ENCODE measurements around the gene NUP50.

Gene NUP50

GRCh38 chr22:45211435-45211834 lies 47.7 kb downstream of the NUP50 start:
- no peak for DNase-seq

- no peak for DNase-seq
Observed at GRCh38 chr22:45211848-45212247, 48.1 kb downstream of the NUP50 start.

- no peak for DNase-seq
Observed at GRCh38 chr22:45212306-45212709, 48.6 kb downstream of the NUP50 start.

- peak; percentile 62 for DNase-seq
Observed at GRCh38 chr22:45212992-45213751, 49.4 kb downstream of the NUP50 start.

GRCh38 chr22:45216133-45217003 lies 52.6 kb downstream of the NUP50 start:
- no peak for DNase-seq

GRCh38 chr22:45217345-45217744 lies 53.6 kb downstream of the NUP50 start:
- no peak for DNase-seq

GRCh38 chr22:45217806-45218205 lies 54.1 kb downstream of the NUP50 start:
- DNase-seq, result no peak

GRCh38 chr22:45218976-45219375 lies 55.3 kb downstream of the NUP50 start:
- DNase-seq, result peak; percentile 24

GRCh38 chr22:45221201-45221600 lies 57.5 kb downstream of the NUP50 start:
- DNase-seq, result peak; percentile 36

- no peak for DNase-seq
Observed at GRCh38 chr22:45223304-45224117, 59.8 kb downstream of the NUP50 start.

- no peak for DNase-seq
Observed at GRCh38 chr22:45224331-45224730, 60.6 kb downstream of the NUP50 start.

- DNase-seq, result no peak
Observed at GRCh38 chr22:45224988-45225731, 61.4 kb downstream of the NUP50 start.

GRCh38 chr22:45225732-45226502 lies 62.2 kb downstream of the NUP50 start:
- peak; percentile 86 for DNase-seq

GRCh38 chr22:45226503-45227186 lies 62.9 kb downstream of the NUP50 start:
- peak; percentile 79 for DNase-seq

- DNase-seq, result no peak
Observed at GRCh38 chr22:45227645-45228400, 64.1 kb downstream of the NUP50 start.

- no peak for DNase-seq
Observed at GRCh38 chr22:45228401-45228754, 64.7 kb downstream of the NUP50 start.

- DNase-seq, result no peak
Observed at GRCh38 chr22:45229181-45229580, 65.5 kb downstream of the NUP50 start.

GRCh38 chr22:45230026-45230721 lies 66.4 kb downstream of the NUP50 start:
- peak; percentile 34 for DNase-seq

- DNase-seq, result no peak
Observed at GRCh38 chr22:45231293-45231692, 67.6 kb downstream of the NUP50 start.

GRCh38 chr22:45233386-45233785 lies 69.7 kb downstream of the NUP50 start:
- no peak for DNase-seq

All from hematopoietic multipotent progenitor cell treated with erythropoietin and hydrocortisone succinate and interleukin-3 and kit ligand, for 4 days (in vitro differentiated cells).